SIG-M5 treated with dmso at 0.1 percent for 504 hours (cell line): ENCODE results near the gene STIMATE.

ENCODE experiments used
- DNase-seq: peaks from one replicate; lab custom pipeline; 2025; ENCODE audit not compliant: unreplicated experiment; lab: John Stamatoyannopoulos, UW

Gene STIMATE

GRCh38 chr3:52897130-52898122 is at the start of gene STIMATE:
Gene STIMATE (minus strand): TSS chr3:52897548. CDS start chr3:52897450, 98 bp downstream.
- DNase-seq, result peak; percentile 73

GRCh38 chr3:52939600-52939999 is 42.3 kb upstream of the STIMATE start:
- no peak for DNase-seq

- peak; percentile 56 for DNase-seq
Measured at GRCh38 chr3:52934630-52935530, 37.5 kb upstream of the STIMATE start.

- DNase-seq, result no peak
Measured at GRCh38 chr3:52931889-52932288, 34.5 kb upstream of the STIMATE start.

- DNase-seq, result no peak
Measured at GRCh38 chr3:52931328-52931727, 34.0 kb upstream of the STIMATE start.

- no peak for DNase-seq
Measured at GRCh38 chr3:52930748-52931147, 33.4 kb upstream of the STIMATE start.

- no peak for DNase-seq
Measured at GRCh38 chr3:52926554-52926953, 29.2 kb upstream of the STIMATE start.

- DNase-seq, result peak; percentile 26
Measured at GRCh38 chr3:52925405-52926313, 28.3 kb upstream of the STIMATE start.

GRCh38 chr3:52923963-52924362 is 26.6 kb upstream of the STIMATE start:
- DNase-seq, result no peak

GRCh38 chr3:52920841-52921240 is 23.5 kb upstream of the STIMATE start:
- DNase-seq, result no peak

- no peak for DNase-seq
Measured at GRCh38 chr3:52917044-52917443, 19.7 kb upstream of the STIMATE start.

- DNase-seq, result peak; percentile 68
Measured at GRCh38 chr3:52915294-52915693, 17.9 kb upstream of the STIMATE start.

GRCh38 chr3:52912885-52913731 is 15.8 kb upstream of the STIMATE start:
- DNase-seq, result no peak

- DNase-seq, result no peak
Measured at GRCh38 chr3:52910823-52911222, 13.5 kb upstream of the STIMATE start.

- no peak for DNase-seq
Measured at GRCh38 chr3:52907497-52907896, 10.1 kb upstream of the STIMATE start.

GRCh38 chr3:52904552-52904951 is 7.2 kb upstream of the STIMATE start:
- DNase-seq, result no peak

GRCh38 chr3:52904000-52904399 is 6.7 kb upstream of the STIMATE start:
- no peak for DNase-seq

GRCh38 chr3:52896613-52897012 is 735 bp downstream of the STIMATE start:
- DNase-seq, result no peak

GRCh38 chr3:52896151-52896550 is 1.2 kb downstream of the STIMATE start:
- DNase-seq, result no peak

GRCh38 chr3:52895418-52895817 is 1.9 kb downstream of the STIMATE start:
- DNase-seq, result no peak
